ENCODE measurements around the gene LYRM9. TPM values are rescaled to one million over a fixed set of nuclear protein-coding genes. Genes with fewer than 3 reads are reported as not detected.
A peak's percentile ranks its signal among the peaks of the same experiment; 100 is the strongest.
"Not testable (repeated sequence)": the region's sequence is repeated elsewhere in the genome, so short reads cannot be mapped to it uniquely, and the experiment has no call there.

LYRM9 gene
- polyA plus RNA-seq, 1 donor: 26.5 TPM

DNA sequence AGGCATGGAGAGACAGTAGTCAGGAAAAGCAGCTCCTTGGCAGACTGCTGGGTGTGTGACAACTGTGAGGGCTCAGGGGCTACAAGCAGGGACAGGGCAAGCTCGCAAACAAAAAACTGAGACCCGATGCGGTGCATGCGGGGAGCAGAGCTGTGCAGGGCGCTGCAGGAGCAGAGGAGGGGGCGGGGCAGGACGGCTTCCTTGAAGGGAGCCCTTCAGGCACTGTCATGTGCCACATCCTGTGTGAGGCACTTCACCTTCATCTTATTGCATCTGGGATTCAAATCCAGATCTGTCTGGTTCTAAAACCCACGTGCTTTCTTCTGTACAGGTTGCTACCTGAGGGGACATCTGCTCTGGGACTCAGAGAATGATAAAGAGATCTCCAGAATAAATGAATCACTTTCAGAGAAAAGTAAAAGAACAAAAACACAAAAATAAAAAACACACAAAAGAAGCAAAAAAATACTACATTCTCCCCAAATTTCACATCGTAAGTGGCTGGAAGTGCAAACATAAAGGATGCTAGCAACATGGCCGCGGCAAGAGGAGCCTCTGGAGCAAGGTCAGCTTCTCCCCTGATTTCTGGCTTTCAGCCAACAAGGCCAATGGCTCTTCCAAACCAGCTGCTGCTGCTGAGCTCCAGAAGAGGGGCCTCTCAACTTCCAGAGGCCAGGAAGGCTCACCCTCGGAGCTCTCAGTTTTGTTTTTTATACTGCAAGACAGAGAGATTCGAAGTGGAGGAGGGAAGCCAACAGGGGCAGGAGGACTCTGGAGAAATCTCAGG is 14.2 kb downstream of the LYRM9 start:
- peak; percentile 30 for DNase-seq

- no peak for DNase-seq
Measured at GRCh38 chr17:27873746-27874145, 19.4 kb downstream of the LYRM9 start.

DNA sequence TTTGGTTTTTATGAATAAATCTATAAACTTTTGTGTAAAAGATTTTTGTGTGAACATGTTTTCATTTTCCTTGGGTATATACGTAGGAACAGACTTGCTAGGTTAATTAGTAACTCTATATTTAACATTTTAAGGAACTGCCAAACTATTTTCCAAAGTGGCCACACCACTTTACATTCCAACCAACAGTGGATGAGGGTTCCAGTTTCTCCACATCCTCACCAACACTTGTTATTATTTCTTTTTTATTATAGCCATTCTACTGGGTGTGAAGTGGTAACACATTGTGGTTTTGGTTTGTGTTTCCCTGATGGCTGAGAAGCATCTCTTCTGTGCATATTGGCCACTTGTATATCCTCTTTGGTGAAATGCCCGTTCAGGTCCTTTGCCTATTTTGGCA is 20.0 kb downstream of the LYRM9 start:
- DNase-seq: no peak

GRCh38 chr17:27872776-27873175 is 20.4 kb downstream of the LYRM9 start:
- DNase-seq: no peak

GRCh38 chr17:27871407-27871806 is 21.8 kb downstream of the LYRM9 start:
- DNase-seq: no peak

DNA sequence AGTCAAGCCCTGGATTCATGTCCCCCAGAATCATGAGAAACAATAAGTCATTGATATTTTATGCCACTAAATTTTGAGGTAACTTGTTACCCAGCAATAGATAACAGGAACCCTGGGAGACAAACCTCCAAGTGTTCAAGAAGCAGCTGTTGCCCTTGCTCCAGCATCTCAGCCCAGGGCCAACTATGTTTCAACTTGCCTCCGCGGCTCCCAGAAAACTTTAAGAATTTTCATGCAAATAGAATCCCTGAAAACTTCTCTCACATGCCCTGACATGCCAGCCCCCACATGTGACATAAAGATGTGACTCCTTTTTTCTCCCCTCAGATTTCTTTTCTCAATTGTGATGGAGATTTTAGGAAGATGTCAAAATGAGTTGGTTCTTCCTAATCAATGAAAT is 22.8 kb downstream of the LYRM9 start:
- DNase-seq: no peak

DNA sequence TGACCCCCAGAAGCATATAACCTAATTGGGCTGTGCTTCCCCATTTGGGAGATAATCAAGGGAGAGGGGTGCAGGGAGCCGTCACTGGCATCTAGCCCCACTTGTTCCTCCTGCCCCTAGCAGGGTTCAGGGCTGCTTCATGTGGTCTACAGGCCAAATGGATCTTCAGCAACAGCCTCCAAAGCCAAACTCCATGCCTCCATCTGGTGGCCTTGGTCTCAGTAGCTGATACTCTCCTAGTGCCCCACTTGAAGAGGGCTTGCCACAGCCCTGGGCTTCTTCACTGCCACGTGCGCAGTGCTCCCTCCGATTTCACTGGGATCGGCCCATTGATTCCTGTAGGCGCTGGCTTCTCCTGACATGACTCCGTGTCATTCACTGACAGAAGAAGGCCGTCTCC is 24.6 kb downstream of the LYRM9 start:
- DNase-seq: no peak

DNA sequence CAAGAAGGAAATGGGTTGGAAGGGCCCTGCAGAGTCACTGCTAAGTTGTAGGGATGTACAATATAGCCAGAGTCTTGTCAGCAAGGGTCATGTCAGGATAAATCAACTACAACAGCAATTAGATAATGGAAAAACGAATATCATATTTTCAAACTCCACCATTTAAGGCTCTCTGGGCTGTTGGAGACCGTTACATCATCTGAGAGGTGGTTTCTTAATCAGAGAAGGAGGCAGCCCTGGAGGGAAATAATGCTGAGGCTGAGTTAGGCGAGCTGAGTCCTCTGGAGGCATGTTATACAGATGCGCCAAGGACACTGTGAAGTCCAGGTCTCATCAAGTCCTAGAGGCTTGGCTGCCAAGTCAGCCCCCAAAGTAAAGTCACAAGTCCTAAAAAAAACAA is 30.3 kb downstream of the LYRM9 start:
- DNase-seq: no peak

GRCh38 chr17:27862004-27862403 is 31.2 kb downstream of the LYRM9 start:
- DNase-seq: no peak

- no peak for DNase-seq
Measured at GRCh38 chr17:27860971-27861664, 32.0 kb downstream of the LYRM9 start.

- no peak for DNase-seq
Measured at GRCh38 chr17:27858621-27859305, 34.4 kb downstream of the LYRM9 start.

DNA sequence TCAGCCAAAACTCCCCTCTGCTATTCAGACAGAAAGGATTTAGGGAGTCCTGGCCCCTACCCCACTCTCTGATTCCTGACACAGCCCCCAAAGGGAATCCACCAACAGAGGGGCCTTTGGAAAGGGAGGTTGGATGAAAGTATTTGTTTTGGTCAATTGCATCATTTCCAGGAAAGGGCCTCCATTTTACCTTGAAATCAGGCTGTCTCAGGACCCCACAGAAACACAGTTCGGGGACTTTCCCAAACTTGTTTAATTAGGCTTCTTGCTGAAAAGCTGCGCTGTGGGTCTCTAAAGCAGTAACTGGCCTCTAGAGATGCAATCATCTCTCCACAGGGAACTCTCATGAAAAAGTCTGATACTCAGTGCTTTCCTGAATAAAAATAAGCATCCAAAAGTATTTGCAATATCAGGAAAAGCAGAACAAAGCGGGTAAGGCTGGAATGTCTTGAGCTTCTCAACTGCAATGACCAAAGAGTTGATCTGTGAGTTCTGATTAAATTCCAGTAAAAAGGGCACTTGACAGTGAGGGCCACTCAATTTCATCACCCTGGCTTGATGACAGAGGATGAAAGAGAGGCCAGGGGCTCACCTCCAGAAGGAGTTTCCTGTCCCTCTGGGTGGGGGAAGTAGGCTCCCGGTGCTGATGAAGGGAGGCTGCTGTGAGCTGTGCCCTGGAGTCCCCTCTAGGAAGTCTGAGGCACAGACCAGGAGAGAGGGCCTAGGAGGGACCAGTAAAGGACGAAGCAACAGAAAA is 36.3 kb downstream of the LYRM9 start:
- no peak for DNase-seq

GRCh38 chr17:27855454-27855853 is 37.7 kb downstream of the LYRM9 start:
- no peak for DNase-seq

DNA sequence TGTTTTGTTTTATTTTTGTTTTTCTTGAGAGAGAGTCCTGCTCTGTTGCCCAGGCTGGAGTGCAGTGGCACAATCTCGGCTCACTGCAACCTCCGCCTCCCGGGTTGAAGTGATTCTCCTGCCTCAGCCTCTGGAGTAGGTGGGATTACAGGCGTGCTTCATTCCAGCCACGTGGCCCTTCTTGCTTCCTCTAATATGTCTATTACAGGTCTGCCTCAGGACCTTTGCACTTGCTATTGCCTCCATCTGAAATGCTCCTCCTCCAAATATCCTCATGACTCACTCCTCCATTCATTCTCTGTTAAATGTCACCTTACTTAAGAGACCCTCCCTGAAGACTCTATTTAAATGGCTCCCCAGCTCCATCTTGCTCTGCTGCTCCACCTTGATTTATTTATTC is 39.0 kb downstream of the LYRM9 start:
- no peak for DNase-seq

- DNase-seq: no peak
Measured at GRCh38 chr17:27853091-27853490, 40.1 kb downstream of the LYRM9 start.

GRCh38 chr17:27849474-27850185 is 43.5 kb downstream of the LYRM9 start:
- no peak for DNase-seq

DNA sequence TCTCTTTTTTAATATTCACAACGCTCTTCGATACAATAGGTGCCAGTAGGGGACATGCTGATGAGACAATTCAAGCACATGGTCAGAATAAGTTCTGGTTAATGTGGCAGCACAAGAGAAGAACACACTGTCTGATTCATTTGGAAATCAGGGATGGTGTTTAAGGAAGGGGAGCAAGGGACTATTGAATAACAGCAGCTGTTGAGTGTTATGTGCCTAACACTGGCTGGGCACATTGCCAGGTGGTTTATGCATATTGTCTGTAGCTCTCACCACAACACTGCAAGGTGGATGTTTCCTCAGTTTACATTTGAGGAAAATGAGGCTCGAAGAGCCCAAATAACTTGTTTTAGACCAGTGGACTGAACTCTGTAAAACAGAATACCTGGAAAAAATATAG is 44.2 kb downstream of the LYRM9 start:
- no peak for DNase-seq

GRCh38 chr17:27846808-27847307 is 46.3 kb downstream of the LYRM9 start:
- DNase-seq: not testable (repeated sequence)

DNA sequence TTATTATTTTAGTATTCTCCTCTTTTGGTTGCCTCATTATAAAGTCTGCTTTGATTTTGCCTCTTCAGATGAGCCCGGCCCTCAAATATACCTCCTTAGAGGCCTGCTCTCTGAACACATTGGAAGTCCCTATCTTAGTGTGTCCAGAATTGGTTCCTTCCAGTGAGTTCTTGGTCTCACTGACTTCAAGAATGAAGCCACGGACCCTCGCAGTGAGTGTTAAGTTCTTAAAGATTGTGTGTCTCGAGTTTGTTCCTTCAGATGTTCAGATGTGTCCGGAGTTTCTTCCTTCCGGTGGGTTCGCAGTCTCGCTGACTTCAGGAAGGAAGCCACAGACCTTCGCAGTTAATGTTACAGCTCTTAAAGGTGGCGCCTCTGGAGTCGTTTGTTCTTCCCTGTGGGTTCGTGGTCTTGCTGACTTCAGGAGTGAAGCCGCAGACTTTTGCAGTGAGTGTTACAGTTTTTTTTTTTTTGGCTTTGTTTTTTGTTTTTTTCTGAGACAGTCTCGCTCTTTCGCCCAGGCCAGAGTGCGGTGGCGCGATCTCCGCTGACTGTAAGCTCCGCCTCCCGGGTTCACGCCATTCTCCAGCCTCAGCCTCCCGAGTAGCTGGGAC is 47.0 kb downstream of the LYRM9 start:
- DNase-seq: no peak

- no peak for DNase-seq
Measured at GRCh38 chr17:27845264-27846041, 47.7 kb downstream of the LYRM9 start.

All from left kidney (tissue), 2 donors.